Measurements from ENCODE around the gene SAMD10. TPM values are rescaled to one million over a fixed set of nuclear protein-coding genes. Genes with fewer than 3 reads are reported as not detected.
"Not testable (repeated sequence)": the region's sequence is repeated elsewhere in the genome, so short reads cannot be mapped to it uniquely, and the experiment has no call there.

Gene SAMD10
- 0.77 TPM in 1 of 2 replicates, not detected in the other for total RNA-seq (2014; rRNA removed; shearing (Covaris generic))

GRCh38 chr20:63979557-63980316 lies at the start of gene SAMD10:
Gene SAMD10, minus strand, starts transcription at chr20:63979642. Its CDS starts 175 bp downstream, at chr20:63979467.
- DNase-seq (ENCODE audit: low spot score), result no peak

- no peak for DNase-seq (ENCODE audit: low spot score)
These were observed 48.7 kb upstream of the SAMD10 start for GRCh38 chr20:64027981-64028685.

- no peak for DNase-seq (ENCODE audit: low spot score)
These were observed 46.5 kb upstream of the SAMD10 start for GRCh38 chr20:64025826-64026412.

GRCh38 chr20:64025101-64025825 lies 45.8 kb upstream of the SAMD10 start:
- no peak for DNase-seq (ENCODE audit: low spot score)

- DNase-seq (ENCODE audit: low spot score), result no peak
These were observed 44.9 kb upstream of the SAMD10 start for GRCh38 chr20:64024141-64024990.

GRCh38 chr20:64023361-64024140 lies 44.1 kb upstream of the SAMD10 start:
- no peak for DNase-seq (ENCODE audit: low spot score)

GRCh38 chr20:64022671-64023360 lies 43.4 kb upstream of the SAMD10 start:
- DNase-seq (ENCODE audit: low spot score), result no peak

GRCh38 chr20:64021124-64021975 lies 41.9 kb upstream of the SAMD10 start:
- DNase-seq (ENCODE audit: low spot score), result no peak

- DNase-seq (ENCODE audit: low spot score), result no peak
These were observed 36.2 kb upstream of the SAMD10 start for GRCh38 chr20:64015635-64016034.

GRCh38 chr20:64012385-64013154 lies 33.1 kb upstream of the SAMD10 start:
- not testable (repeated sequence) for DNase-seq (ENCODE audit: low spot score)

GRCh38 chr20:64011366-64011779 lies 31.9 kb upstream of the SAMD10 start:
- no peak for DNase-seq (ENCODE audit: low spot score)

GRCh38 chr20:64010711-64011237 lies 31.3 kb upstream of the SAMD10 start:
- DNase-seq (ENCODE audit: low spot score), result no peak

GRCh38 chr20:64009811-64010387 lies 30.5 kb upstream of the SAMD10 start:
- DNase-seq (ENCODE audit: low spot score), result no peak

- no peak for DNase-seq (ENCODE audit: low spot score)
These were observed 27.5 kb upstream of the SAMD10 start for GRCh38 chr20:64006902-64007301.

GRCh38 chr20:64006490-64006889 lies 27.0 kb upstream of the SAMD10 start:
- DNase-seq (ENCODE audit: low spot score), result no peak

GRCh38 chr20:64005394-64005793 lies 26.0 kb upstream of the SAMD10 start:
- DNase-seq (ENCODE audit: low spot score), result no peak
